ENCODE data around the gene SPOCK1.

Gene SPOCK1

GRCh38 chr5:137316346-137316736 is 182.8 kb downstream of the SPOCK1 start:
- H3K4me3 ChIP-seq (ENCODE audit: control insufficient read depth, low read depth, low read length), result no peak overlapping the region
- peak; percentile 62 for DNase-seq (ENCODE audit: low read depth)
- no peak for TF ChIP-seq CTCF (conservative IDR thresholded peaks at IDR 0.05; ENCODE audit: control insufficient read depth, insufficient read depth, low read depth, low read length)

DNA sequence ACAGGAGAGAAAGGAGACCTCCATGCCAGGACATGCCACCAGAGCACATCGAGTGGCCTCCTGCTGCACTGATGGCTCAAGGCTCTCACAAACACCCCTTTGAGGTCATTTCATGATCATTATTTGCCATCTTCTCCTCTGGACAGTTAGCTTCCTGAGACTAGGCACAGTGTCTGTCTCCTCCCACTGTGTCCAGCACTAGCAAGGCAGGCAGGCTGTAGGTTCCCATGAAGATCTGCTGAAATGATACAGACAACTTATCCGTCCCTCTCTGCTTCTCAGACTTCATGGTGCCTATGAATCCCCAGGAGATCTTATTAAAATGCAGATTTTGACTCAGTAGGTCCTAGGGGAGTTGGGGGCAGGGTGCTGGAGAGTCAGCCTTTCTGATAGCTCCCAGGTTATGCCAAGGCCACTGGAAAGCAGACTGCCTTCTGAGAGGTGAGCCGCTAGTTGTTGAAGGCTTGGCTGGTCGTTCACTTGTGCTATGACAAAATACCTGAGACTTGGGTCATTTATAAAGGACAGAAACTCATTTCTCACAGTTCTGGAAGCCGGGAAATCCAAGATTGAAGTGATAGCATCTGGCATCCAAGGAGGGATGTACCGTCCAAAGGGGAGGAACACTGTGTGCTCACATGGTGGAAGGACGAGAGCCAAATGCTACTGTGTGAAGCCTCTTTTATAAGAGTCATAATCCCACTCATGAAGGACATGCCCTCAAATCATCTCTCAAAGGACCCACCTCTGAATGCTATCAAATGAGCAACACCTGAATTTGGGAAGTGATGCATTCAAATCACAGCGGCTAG is 183.4 kb downstream of the SPOCK1 start:
- DNase-seq (ENCODE audit: low read depth), result peak; percentile 40
- no peak for TF ChIP-seq CTCF (conservative IDR thresholded peaks at IDR 0.05; ENCODE audit: control insufficient read depth, insufficient read depth, low read depth, low read length)
- no peak overlapping the region for H3K4me3 ChIP-seq (ENCODE audit: control insufficient read depth, low read depth, low read length)

DNA sequence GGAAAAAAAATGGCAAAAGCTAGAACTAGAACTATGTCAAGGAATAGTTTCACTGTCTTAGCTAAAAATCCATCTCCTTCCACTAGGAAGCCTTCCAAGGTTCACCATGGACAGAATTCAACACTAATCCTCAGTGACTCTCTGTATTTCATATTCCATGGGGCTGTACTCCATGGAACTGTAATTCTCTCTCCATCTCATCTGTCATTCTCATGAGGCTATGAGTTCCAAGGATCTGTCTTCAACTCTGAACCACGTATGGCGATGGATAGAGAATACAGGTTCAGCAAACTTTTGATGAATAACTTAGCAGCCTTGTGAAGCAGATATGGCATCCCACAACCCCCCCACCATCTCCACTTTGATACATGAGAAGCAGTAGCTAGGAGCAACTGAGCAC is 184.0 kb downstream of the SPOCK1 start:
- TF ChIP-seq CTCF (conservative IDR thresholded peaks at IDR 0.05; ENCODE audit: control insufficient read depth, insufficient read depth, low read depth, low read length), result no peak
- no peak overlapping the region for H3K4me3 ChIP-seq (ENCODE audit: control insufficient read depth, low read depth, low read length)
- DNase-seq (ENCODE audit: low read depth), result no peak

GRCh38 chr5:137313526-137314175 is 185.5 kb downstream of the SPOCK1 start:
- no peak for TF ChIP-seq CTCF (conservative IDR thresholded peaks at IDR 0.05; ENCODE audit: control insufficient read depth, insufficient read depth, low read depth, low read length)
- H3K4me3 ChIP-seq (ENCODE audit: control insufficient read depth, low read depth, low read length), result no peak overlapping the region
- DNase-seq (ENCODE audit: low read depth), result no peak

GRCh38 chr5:137312011-137312410 is 187.1 kb downstream of the SPOCK1 start:
- no peak for TF ChIP-seq CTCF (conservative IDR thresholded peaks at IDR 0.05; ENCODE audit: control insufficient read depth, insufficient read depth, low read depth, low read length)
- no peak for DNase-seq (ENCODE audit: low read depth)
- no peak overlapping the region for H3K4me3 ChIP-seq (ENCODE audit: control insufficient read depth, low read depth, low read length)

DNA sequence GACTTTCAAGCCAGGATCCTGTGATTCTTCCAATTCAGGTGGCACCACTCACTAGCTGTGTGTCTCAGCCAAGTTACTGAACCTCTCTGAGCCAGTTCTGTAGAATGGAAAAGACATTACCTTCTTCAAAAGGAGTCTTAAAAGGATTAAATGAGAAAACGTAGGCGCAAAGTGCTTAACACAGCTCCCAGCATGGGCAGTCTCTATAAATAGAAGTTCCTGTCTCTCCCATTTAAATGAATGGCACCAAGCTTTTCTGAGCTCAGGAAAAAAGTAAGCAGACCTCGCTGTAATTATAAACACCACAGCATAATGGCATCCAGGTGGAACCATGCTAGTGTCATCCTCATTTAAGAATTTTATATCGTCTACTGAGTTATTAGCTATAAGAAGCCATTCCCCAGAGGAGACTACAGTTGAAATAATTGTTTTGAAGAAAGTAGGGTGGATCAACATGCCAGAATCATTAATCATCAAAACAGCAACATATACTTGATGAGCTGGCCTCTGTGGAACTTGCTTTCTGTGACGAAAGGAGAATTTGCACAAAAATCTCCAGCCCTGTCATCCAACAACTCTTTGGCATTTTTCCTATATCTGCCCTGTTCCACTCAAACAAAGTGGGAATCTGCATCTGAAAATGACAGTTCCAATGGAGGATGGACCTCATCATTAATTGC is 188.9 kb downstream of the SPOCK1 start:
- DNase-seq (ENCODE audit: low read depth), result peak; percentile 95
- no peak overlapping the region for H3K4me3 ChIP-seq (ENCODE audit: control insufficient read depth, low read depth, low read length)
- no peak for TF ChIP-seq CTCF (conservative IDR thresholded peaks at IDR 0.05; ENCODE audit: control insufficient read depth, insufficient read depth, low read depth, low read length)

Data from fibroblast of mammary gland (primary cell).